Calu3 (cell line): ENCODE results near the gene LAMC1. TPM values are rescaled to one million over a fixed set of nuclear protein-coding genes. Genes with fewer than 3 reads are reported as not detected.
A peak's percentile ranks its signal among the peaks of the same experiment; 100 is the strongest.

Experiments used
- BruUV-seq: library from RNA; stranded (reverse); fragments of 400-500 nt; replicated peaks from 2 replicates; lab custom pipeline; 2021; lab: Mats Ljungman, UMichigan
- CTCF ChIA-PET: fragments of 300-600 bp; sonication (Branson Sonifier 250); formaldehyde crosslinking; loops from one replicate; lab custom pipeline; 2022; ENCODE audit warnings: antibody characterized with exemption; lab: Charles Lee
- DNase-seq: peaks from one replicate; pipeline ENCODE4 v3.0.0; 2022
- H3K27ac Mint-ChIP-seq: one replicate; pipeline ENCODE4 v1.8.0; 2022; ENCODE audit warnings: mixed read lengths; ENCODE audit not compliant: unreplicated experiment
- H3K27me3 Mint-ChIP-seq: one replicate; pipeline ENCODE4 v1.8.0; 2022; ENCODE audit warnings: mixed read lengths; ENCODE audit not compliant: unreplicated experiment
- H3K36me3 Mint-ChIP-seq: one replicate; pipeline ENCODE4 v1.8.0; 2022; ENCODE audit warnings: mild to moderate bottlenecking, moderate library complexity, mixed read lengths; ENCODE audit not compliant: insufficient read depth, unreplicated experiment
- H3K4me1 Mint-ChIP-seq: one replicate; pipeline ENCODE4 v1.8.0; 2022; ENCODE audit warnings: mild to moderate bottlenecking, low read depth, mixed read lengths; ENCODE audit not compliant: unreplicated experiment
- H3K4me3 Mint-ChIP-seq: one replicate; pipeline ENCODE4 v1.8.0; 2022; ENCODE audit warnings: mild to moderate bottlenecking, low read depth, moderate library complexity, mixed read lengths; ENCODE audit not compliant: unreplicated experiment
- H3K9me3 Mint-ChIP-seq: one replicate; pipeline ENCODE4 v1.8.0; 2022; ENCODE audit warnings: low read depth, mixed read lengths; ENCODE audit not compliant: unreplicated experiment
- CTCF ChIP-seq: fragments of 200-600 bp; IDR thresholded peaks from one replicate; pipeline ENCODE4 v1.8.0; 2022; ENCODE audit warnings: antibody characterized with exemption; ENCODE audit not compliant: unreplicated experiment
- intact Hi-C: fragments of 100-400 bp; cut with micrococcal nuclease; formaldehyde crosslinking; loops from one replicate; pipeline ENCODE4 v1.10.0; 2022; ENCODE audit not compliant: unreplicated experiment
- total RNA-seq: library from RNA; stranded (reverse); gene quantifications from 2 replicates; pipeline ENCODE4 v1.2.3, GENCODE V29; 2022

The LAMC1 gene
- total RNA-seq, 1 experiment from 2014 or later: 579 TPM

DNA sequence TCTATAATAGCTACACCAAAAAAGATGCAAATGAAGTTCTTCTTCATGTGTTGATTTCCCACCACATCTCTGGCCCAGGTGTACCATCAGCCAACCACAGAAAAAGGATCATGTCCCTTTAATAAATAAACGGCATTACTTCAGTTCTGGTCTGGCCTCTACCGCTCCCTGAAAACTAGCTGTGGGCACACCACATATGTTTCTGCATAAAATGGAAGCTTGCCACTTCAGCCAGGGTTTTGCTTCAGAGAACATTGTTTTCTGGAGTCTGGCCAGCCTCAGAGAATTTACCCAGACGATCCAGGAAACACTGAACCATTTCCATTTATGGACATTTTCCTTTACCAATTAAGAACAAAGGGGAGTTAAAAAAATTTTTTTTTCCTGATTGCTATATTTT is 157.0 kb downstream of the LAMC1 start:
- TSS peak; percentile 38 for BruUV-seq
- DNase-seq: peak; percentile 73
- Mint-ChIP-seq H3K27me3 (no peaks in the 10 kb centered on the region), H3K4me1 (peaks cover 68% of the 10 kb centered on the region), H3K9me3 (no peaks in the 10 kb centered on the region), H3K27ac (peak overlapping the region; percentile 93), H3K36me3 (peaks cover 40% of the 10 kb centered on the region), H3K4me3 (peak overlapping the region; percentile 10)
- TF ChIP-seq CTCF: no peak
- CTCF ChIA-PET: interaction anchor here (0.9 to 1.6 kb wide), 4 partner anchors 17 to 225 kb away, joined by 3 to 7 read pairs (median 4); no protein-coding TSS in a partner anchor
- intact Hi-C loops: loop anchor here (1.0 to 2.0 kb wide), 2 partner anchors 16 to 161 kb away; no protein-coding TSS in a partner anchor

GRCh38 chr1:183180634-183181056 is 157.4 kb downstream of the LAMC1 start:
- Mint-ChIP-seq H3K4me3 (peak overlapping the region; percentile 10), H3K9me3 (no peaks in the 10 kb centered on the region), H3K27me3 (no peaks in the 10 kb centered on the region), H3K36me3 (peaks cover 43% of the 10 kb centered on the region), H3K4me1 (peaks cover 68% of the 10 kb centered on the region), H3K27ac (peak overlapping the region; percentile 93)
- TF ChIP-seq CTCF: no peak
- CTCF ChIA-PET: interaction anchor here (0.9 to 1.6 kb wide), 4 partner anchors 17 to 225 kb away, joined by 3 to 7 read pairs (median 4); no protein-coding TSS in a partner anchor
- BruUV-seq: no TSS peak
- peak; percentile 92 for DNase-seq
- intact Hi-C loops: loop anchor here (1.0 to 2.0 kb wide), 2 partner anchors 16 to 162 kb away; no protein-coding TSS in a partner anchor

GRCh38 chr1:183185941-183186490 is 162.8 kb downstream of the LAMC1 start, which contains the start of gene LAMC2:
Gene LAMC2, plus strand, starts transcription at chr1:183186264. Its CDS starts 89 bp downstream, at chr1:183186353.
- Mint-ChIP-seq H3K9me3 (no peaks in the 10 kb centered on the region), H3K4me1 (peaks cover 59% of the 10 kb centered on the region), H3K27me3 (no peaks in the 10 kb centered on the region), H3K27ac (peak within 1 kb of the TSS; percentile 75), H3K36me3 (peaks cover 74% of the 10 kb centered on the region), H3K4me3 (peak within 1 kb of the TSS; percentile 68)
- intact Hi-C loops: loop anchor here (1.0 to 2.0 kb wide), 2 partner anchors 47 to 217 kb away; no protein-coding TSS in a partner anchor
- DNase-seq: peak; percentile 96
- TF ChIP-seq CTCF: peak; percentile 44
- no TSS peak for BruUV-seq
- CTCF ChIA-PET: interaction anchor here (0.6 to 1.1 kb wide), 2 partner anchors 47 to 106 kb away, joined by 4 read pairs; no protein-coding TSS in a partner anchor

DNA sequence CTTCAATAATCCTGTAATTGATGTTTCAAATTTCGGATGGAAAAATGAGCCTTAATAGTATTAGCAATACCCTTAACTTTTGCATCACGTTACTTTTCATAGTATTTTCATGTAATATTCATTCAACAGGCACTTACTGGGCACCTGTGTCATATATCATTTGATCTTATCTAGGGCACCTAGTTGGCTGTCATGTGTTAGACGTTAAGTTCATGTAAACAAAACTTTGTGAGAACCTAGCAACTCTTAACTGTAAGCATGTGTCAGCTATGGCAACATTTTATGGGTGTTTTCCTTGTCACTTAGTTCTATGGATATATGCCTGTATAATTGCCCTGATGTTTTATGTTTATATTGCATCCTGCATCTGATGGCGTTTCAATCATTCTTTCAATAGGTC is 163.6 kb downstream of the LAMC1 start:
- Mint-ChIP-seq H3K9me3 (no peaks in the 10 kb centered on the region), H3K27me3 (no peaks in the 10 kb centered on the region), H3K36me3 (peaks cover 78% of the 10 kb centered on the region), H3K4me3 (peak overlapping the region; percentile 68), H3K4me1 (peaks cover 66% of the 10 kb centered on the region), H3K27ac (peak overlapping the region; percentile 75)
- CTCF ChIA-PET: interaction anchor here (1.1 kb wide), 1 partner anchor 48 kb away, joined by 4 read pairs; no protein-coding TSS in a partner anchor
- no peak for DNase-seq
- BruUV-seq: TSS peak; percentile 57
- TF ChIP-seq CTCF: no peak
- intact Hi-C loops: loop anchor here (1.0 to 2.0 kb wide), 2 partner anchors 48 to 218 kb away; no protein-coding TSS in a partner anchor
